Measurements from ENCODE around the gene NDUFAF2. TPM values are rescaled to one million over a fixed set of nuclear protein-coding genes. Genes with fewer than 3 reads are reported as not detected.

Gene NDUFAF2
- total and polyA plus RNA-seq, 2 of the 8 experiments (the other 6 are each of a cell fraction or from before 2014, with no cell fraction given), result 10.7 to 46.5 TPM

DNA sequence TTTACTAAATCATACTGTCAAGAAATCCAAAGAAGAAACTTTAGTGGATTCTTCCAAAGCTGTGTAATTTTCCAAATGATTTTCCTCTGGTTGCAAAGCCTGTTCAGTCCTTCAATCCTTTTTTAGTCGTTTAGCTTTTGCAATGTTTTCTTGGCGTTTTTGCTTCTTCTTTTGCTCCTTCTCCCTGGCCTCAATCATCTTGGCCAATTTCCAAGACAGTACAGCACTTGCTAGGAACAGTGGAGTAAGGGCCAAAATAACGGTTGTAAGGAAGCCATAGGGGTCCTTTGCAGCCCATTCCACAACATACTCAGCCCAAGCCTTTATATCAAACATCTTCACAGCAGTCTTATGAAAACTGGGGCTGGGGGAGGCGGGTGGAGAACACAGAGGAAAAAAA is 214.8 kb downstream of the NDUFAF2 start:
- Histone ChIP-seq H3K9ac (replicated peaks in 1 of 4; ENCODE audit: extremely low read depth in 1 of 4, low read depth in 3 of 4, low read length in 3 of 4) (no peak overlapping the region), H3K27me3 (replicated peaks in 1 of 4; ENCODE audit: control insufficient read depth in 3 of 4, extremely low read depth in 1 of 4, insufficient read depth in 3 of 4, low read length in 3 of 4) (no peaks in the 10 kb centered on the region), H2AFZ (ENCODE audit: low read length) (no peak overlapping the region), H3K14ac (ENCODE audit: insufficient read length) (no peak overlapping the region), H4K20me1 (replicated peaks in 1 of 2; ENCODE audit: control insufficient read depth in 1 of 2, insufficient read depth in 2 of 2, low read length in 2 of 2) (peaks cover 0 to 3% of the 10 kb centered on the region in 2 experiments), H3K79me1 (ENCODE audit: low read depth, low read length) (no peaks in the 10 kb centered on the region; the same call in 1 of the 2 replicates), H3K4me1 (replicated peaks in 1 of 4; ENCODE audit: control insufficient read depth in 3 of 4, insufficient read depth in 4 of 4, low read length in 3 of 4) (peaks cover 0 to 3% (median 1%) of the 10 kb centered on the region in 4 experiments; a peak in 2 of 7 replicates), H2BK20ac (ENCODE audit: low read length) (no peak overlapping the region), H3K4ac (replicated peaks; ENCODE audit: insufficient read length, low read depth, low read length) (no peak overlapping the region), H3K23ac (ENCODE audit: insufficient read length) (no peak overlapping the region), H3K18ac (ENCODE audit: extremely low read depth, low read length) (no peak overlapping the region), H4K8ac (ENCODE audit: extremely low read depth, insufficient read depth, low read length) (no peak overlapping the region), H2BK15ac (ENCODE audit: low read length) (no peak overlapping the region), H3K79me2 (ENCODE audit: control insufficient read depth in 1 of 2, insufficient read depth in 2 of 2, low read length in 2 of 2) (peaks cover 0 to 43% of the 10 kb centered on the region in 2 experiments; a peak in 2 of 4 replicates), H3K23me2 (ENCODE audit: low read depth, low read length) (peaks cover 2% of the 10 kb centered on the region; the same call in 1 of the 2 replicates), H3K36me3 (ENCODE audit: control insufficient read depth in 2 of 4, insufficient read depth in 4 of 4, low read length in 3 of 4) (peaks cover 6 to 36% (median 16%) of the 10 kb centered on the region in 4 experiments; a peak in 7 of 8 replicates), H2BK5ac (ENCODE audit: low read depth, low read length) (no peak overlapping the region), H4K5ac (ENCODE audit: insufficient read length, low read depth, low read length) (no peak overlapping the region), H3K4me2 (ENCODE audit: insufficient read depth in 1 of 2, low read depth in 2 of 2, low read length in 2 of 2) (no peak overlapping the region), H2BK120ac (replicated peaks; ENCODE audit: low read depth, low read length) (no peak overlapping the region), H2AK5ac (ENCODE audit: low read depth, low read length) (no peak overlapping the region), H3K56ac (replicated peaks; ENCODE audit: insufficient read length, low read depth, low read length) (no peak overlapping the region), H2BK12ac (ENCODE audit: low read depth, low read length) (no peak overlapping the region), H4K91ac (replicated peaks; ENCODE audit: insufficient read length, low read length) (no peak overlapping the region), H3K9me3 (ENCODE audit: insufficient read depth in 2 of 2, low read depth in 1 of 2, low read length in 1 of 2) (peaks cover 6% of the 10 kb centered on the region in 2 experiments), H3K27ac (ENCODE audit: low read depth, low read length) (no peak overlapping the region), H3K4me3 (ENCODE audit: extremely low read depth in 1 of 4, insufficient read depth in 2 of 4, low read depth in 3 of 4, low read length in 4 of 4) (no peak overlapping the region)
- DNase-seq (ENCODE audit: low read depth in 1 of 2, low spot score in 2 of 2) (no peak), FAIRE-seq (no peak)
- ChIA-PET CTCF (ENCODE audit: partially characterized antibody) (no interaction called here), POLR2A (ENCODE audit: partially characterized antibody) (interaction anchor here (1.3 kb wide), 1 partner anchor 160 kb away, joined by 5 read pairs; no protein-coding TSS in a partner anchor)
- WGBS, 2 experiments (ENCODE audit: extremely low coverage in 1 of 2, insufficient coverage in 1 of 2, insufficient read length in 1 of 2, insufficient replicate concordance in 2 of 2, low coverage in 1 of 2, low lambda C conversion rate in 2 of 2, missing lambda C conversion rate in 1 of 2), result 82% methylated on average over 4 of the region's 4 CpGs; no CpG with 5 or more reads in 1 of the 2 experiments
- TF ChIP-seq SIRT6 (IDR thresholded peaks at IDR 0.05; ENCODE audit: low read length) (no peak), KDM4A (IDR thresholded peaks at IDR 0.05; ENCODE audit: low read depth, low read length, severe bottlenecking) (no peak), RNF2 (IDR thresholded peaks at IDR 0.05; ENCODE audit: borderline replicate concordance, low read depth, low read length, missing control alignments, poor library complexity, severe bottlenecking) (no peak), JUND (IDR thresholded peaks at IDR 0.05; ENCODE audit: low read length) (no peak), EP300 (IDR thresholded peaks at IDR 0.05; ENCODE audit: borderline replicate concordance in 1 of 2, low read depth in 2 of 2, low read length in 2 of 2) (no peak), RBBP5 (IDR thresholded peaks at IDR 0.05; ENCODE audit: borderline replicate concordance, low read depth, low read length) (no peak), POLR2AphosphoS5 (IDR thresholded peaks at IDR 0.05; ENCODE audit: low read depth, low read length) (no peak), CTBP2 (IDR thresholded peaks at IDR 0.05; ENCODE audit: borderline replicate concordance, insufficient read depth, insufficient read length, low read length) (no peak), ATF2 (IDR thresholded peaks at IDR 0.05; ENCODE audit: low read length) (no peak), TAF7 (optimal IDR thresholded peaks at IDR 0.05; ENCODE audit: borderline replicate concordance, low read depth, low read length) (no peak), GTF2F1 (IDR thresholded peaks at IDR 0.05; ENCODE audit: borderline replicate concordance, low read depth, low read length) (no peak)
